ENCODE results near the gene VARS2. TPM values are rescaled to one million over a fixed set of nuclear protein-coding genes. Genes with fewer than 3 reads are reported as not detected.
A peak's percentile ranks its signal among the peaks of the same experiment; 100 is the strongest.

Gene VARS2
- total and polyA plus RNA-seq, 9 of the 15 experiments (the other 6 are each of a cell fraction or from before 2014, with no cell fraction given): 1.6 to 53.6 (median 29.9) TPM

DNA sequence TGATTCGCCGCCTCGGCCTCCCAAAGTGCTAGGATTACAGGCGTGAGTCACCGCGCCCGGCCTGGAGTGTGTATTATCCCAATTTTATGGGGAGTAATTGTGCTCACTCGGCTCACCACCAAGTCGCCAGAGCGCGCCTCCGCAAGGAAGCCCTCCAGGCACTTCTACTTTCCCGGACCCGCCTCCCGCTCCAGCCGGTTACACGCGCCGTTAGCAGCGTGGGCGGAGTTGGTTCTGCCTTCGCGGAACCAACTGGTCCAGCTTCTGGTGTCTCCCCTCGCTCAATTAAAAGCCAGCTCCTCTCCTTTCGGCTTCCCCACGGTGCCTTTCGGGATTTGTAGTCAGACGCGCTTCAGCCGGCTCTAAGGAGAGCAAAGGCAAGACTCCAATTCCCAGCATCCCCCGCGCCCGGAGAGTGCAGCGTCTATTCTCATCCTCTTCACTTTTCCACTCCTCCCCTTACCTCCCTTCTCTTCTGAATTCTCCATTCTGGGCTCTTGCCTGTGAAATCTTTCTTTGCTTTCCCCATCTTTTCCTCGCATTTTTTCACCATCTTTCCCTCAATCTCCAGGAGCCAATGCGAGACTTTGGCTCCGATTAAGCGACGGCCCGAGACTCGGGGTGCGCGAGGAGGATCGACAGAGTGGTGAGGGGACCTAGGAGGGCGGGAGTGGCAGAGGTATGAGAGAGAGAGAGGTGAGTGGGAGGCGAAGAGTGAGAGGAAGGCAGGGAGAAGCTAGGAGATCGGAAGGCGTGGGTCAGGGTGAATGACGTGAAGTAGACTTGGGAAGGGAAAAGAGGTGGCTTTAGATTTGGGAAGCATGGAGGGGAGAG is 6.1 kb upstream of the VARS2 start, which contains the start of gene GTF2H4 (continued):
- TF ChIP-seq CBX3 (IDR thresholded peaks at IDR 0.05; ENCODE audit: borderline replicate concordance in 1 of 2, low read length in 2 of 2) (peak in 1 of 2 experiments; percentile 75; a peak in 2 of 3 replicates), ZNF316 (IDR thresholded peaks at IDR 0.05) (0 out of 2 replicates have a peak, but pooled peaks have one; percentile 6), FOXA1 (IDR thresholded peaks at IDR 0.05; ENCODE audit: borderline replicate concordance) (no peak), ILK (tag; IDR thresholded peaks at IDR 0.05; ENCODE audit: borderline replicate concordance, low read depth) (no peak), SPI1 (IDR thresholded peaks at IDR 0.05; ENCODE audit: borderline replicate concordance, low read depth, low read length) (peak; percentile 66), BACH1 (tag; IDR thresholded peaks at IDR 0.05) (peak; percentile 84), ARHGAP35 (IDR thresholded peaks at IDR 0.05; ENCODE audit: partially characterized antibody) (no peak), ADNP (tag; IDR thresholded peaks at IDR 0.05) (peak; percentile 100), KLF10 (CRISPR knock-in tag; IDR thresholded peaks at IDR 0.05) (no peak), ZNF79 (CRISPR knock-in tag; IDR thresholded peaks at IDR 0.05; ENCODE audit: low read depth) (0 out of 2 replicates have a peak, but pooled peaks have one; percentile 33), ZNF197 (CRISPR knock-in tag; IDR thresholded peaks at IDR 0.05; ENCODE audit: low read depth) (peak; percentile 98), CBX1 (IDR thresholded peaks at IDR 0.05; ENCODE audit: low read depth) (peak; percentile 98), CBFA2T3 (IDR thresholded peaks at IDR 0.05) (no peak), ZZZ3 (IDR thresholded peaks at IDR 0.05) (0 out of 2 replicates have a peak, but pooled peaks have one; percentile 59), ZFX (CRISPR knock-in tag; IDR thresholded peaks at IDR 0.05) (0 out of 2 replicates have a peak, but pooled peaks have one; percentile 57), MCM2 (IDR thresholded peaks at IDR 0.05; ENCODE audit: low read depth) (no peak), CREM (IDR thresholded peaks at IDR 0.05; ENCODE audit: low read depth) (peak; percentile 91), PHF21A (IDR thresholded peaks at IDR 0.05; ENCODE audit: borderline replicate concordance, low read depth) (peak; percentile 30), TARDBP (IDR thresholded peaks at IDR 0.05) (no peak), ZNF76 (CRISPR knock-in tag; IDR thresholded peaks at IDR 0.05; ENCODE audit: borderline replicate concordance) (peak; percentile 92; the same call in 1 of the 2 replicates), CTBP1 (IDR thresholded peaks at IDR 0.05; ENCODE audit: borderline replicate concordance) (peak; percentile 94), SREBF2 (CRISPR knock-in tag; IDR thresholded peaks at IDR 0.05) (no peak), HNRNPK (IDR thresholded peaks at IDR 0.05; ENCODE audit: low read depth, low read length, poor library complexity, severe bottlenecking) (no peak)
- TF ChIP-seq, protein P1, sequence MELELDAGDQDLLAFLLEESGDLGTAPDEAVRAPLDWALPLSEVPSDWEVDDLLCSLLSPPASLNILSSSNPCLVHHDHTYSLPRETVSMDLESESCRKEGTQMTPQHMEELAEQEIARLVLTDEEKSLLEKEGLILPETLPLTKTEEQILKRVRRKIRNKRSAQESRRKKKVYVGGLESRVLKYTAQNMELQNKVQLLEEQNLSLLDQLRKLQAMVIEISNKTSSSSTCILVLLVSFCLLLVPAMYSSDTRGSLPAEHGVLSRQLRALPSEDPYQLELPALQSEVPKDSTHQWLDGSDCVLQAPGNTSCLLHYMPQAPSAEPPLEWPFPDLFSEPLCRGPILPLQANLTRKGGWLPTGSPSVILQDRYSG (tag; conservative IDR thresholded peaks at IDR 0.05; ENCODE audit: low read depth): peak; percentile 97
- TF ChIP-seq, protein P2, sequence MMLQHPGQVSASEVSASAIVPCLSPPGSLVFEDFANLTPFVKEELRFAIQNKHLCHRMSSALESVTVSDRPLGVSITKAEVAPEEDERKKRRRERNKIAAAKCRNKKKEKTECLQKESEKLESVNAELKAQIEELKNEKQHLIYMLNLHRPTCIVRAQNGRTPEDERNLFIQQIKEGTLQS (IDR thresholded peaks at IDR 0.05): peak; percentile 84
- TF ChIP-seq, protein P2 (CRISPR knock-in tag; conservative IDR thresholded peaks at IDR 0.05): peak; percentile 91; the same call in 1 of the 2 replicates
- TF ChIP-seq, protein P3, sequence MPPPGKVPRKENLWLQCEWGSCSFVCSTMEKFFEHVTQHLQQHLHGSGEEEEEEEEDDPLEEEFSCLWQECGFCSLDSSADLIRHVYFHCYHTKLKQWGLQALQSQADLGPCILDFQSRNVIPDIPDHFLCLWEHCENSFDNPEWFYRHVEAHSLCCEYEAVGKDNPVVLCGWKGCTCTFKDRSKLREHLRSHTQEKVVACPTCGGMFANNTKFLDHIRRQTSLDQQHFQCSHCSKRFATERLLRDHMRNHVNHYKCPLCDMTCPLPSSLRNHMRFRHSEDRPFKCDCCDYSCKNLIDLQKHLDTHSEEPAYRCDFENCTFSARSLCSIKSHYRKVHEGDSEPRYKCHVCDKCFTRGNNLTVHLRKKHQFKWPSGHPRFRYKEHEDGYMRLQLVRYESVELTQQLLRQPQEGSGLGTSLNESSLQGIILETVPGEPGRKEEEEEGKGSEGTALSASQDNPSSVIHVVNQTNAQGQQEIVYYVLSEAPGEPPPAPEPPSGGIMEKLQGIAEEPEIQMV (tag; conservative IDR thresholded peaks at IDR 0.05; ENCODE audit: low read depth): peak; percentile 60

Measured in K562 (cell line).